Heart left ventricle (tissue), 13 donors: ENCODE results near the gene ACACA.

Experiments
- CTCF ChIP-seq, 12 donors: fragments of 200-600 bp; sonication (generic) in 4 of 12; IDR thresholded peaks; one replicate each; pipeline versions ENCODE4 v1.5.0 to v1.8.0; 2018 to 2022; ENCODE audit warnings: antibody characterized with exemption in 12 of 12, mild to moderate bottlenecking in 5 of 12
- POLR2A ChIP-seq, 2 donors: fragments of 450-650 bp; IDR thresholded peaks; one replicate each; pipeline ENCODE4 v1.6.1; 2017; ENCODE audit warnings: antibody characterized with exemption in 2 of 2, mild to moderate bottlenecking in 2 of 2, moderate library complexity in 2 of 2
- donor health status: ischemic (EF 13 %, LVEDD 7.1; RV severe dilation, severe dysfunction).
- donor health status: DM: no; HTN: yes; CAD: no.
- donor health status: DM: no; HTN: no; CAD: no.
- donor health status: ischemic (EF 25% LVEDD 6.9; RV normal size, moderate dysfunction).
- donor health status: ischemic (EF 25% LVEDD 5.7; RV mildly dilated, moderate dysfunction).
- donor health status: ischemic (EF 35%, LVEDD 5.7; RV mildly dilated, moderate dysfunction).
- donor health status: nonischemic (EF 11% LVEDD 7.7; RV severe dilation, severe dysfunction).
- donor health status: DM: yes; HTN: yes; CAD: no.
- donor health status: PGD.
- donor health status: ischemic (EF 29% LVEDD 5.4; RV normal size, mild dysfunction).
- donor health status: nonischemic (EF 23%, LVEDD 6.1; RV moderate dilation, normal function).

- TF ChIP-seq CTCF (IDR thresholded peaks at IDR 0.05), result no peak
- TF ChIP-seq POLR2A (IDR thresholded peaks at IDR 0.05), result no peak
Measured at GRCh38 chr17:37191219-37191618, 215.4 kb downstream of the ACACA start.
